ENCODE measurements around the gene TMEM61.
"Not testable (repeated sequence)": the region's sequence is repeated elsewhere in the genome, so short reads cannot be mapped to it uniquely, and the experiment has no call there.

TMEM61 gene

GRCh38 chr1:54980528-54981241 lies at the start of gene TMEM61:
TMEM61 (plus strand) TSS chr1:54980628; CDS start chr1:54981066, 438 bp downstream.
- DNase-seq, result no peak

DNA sequence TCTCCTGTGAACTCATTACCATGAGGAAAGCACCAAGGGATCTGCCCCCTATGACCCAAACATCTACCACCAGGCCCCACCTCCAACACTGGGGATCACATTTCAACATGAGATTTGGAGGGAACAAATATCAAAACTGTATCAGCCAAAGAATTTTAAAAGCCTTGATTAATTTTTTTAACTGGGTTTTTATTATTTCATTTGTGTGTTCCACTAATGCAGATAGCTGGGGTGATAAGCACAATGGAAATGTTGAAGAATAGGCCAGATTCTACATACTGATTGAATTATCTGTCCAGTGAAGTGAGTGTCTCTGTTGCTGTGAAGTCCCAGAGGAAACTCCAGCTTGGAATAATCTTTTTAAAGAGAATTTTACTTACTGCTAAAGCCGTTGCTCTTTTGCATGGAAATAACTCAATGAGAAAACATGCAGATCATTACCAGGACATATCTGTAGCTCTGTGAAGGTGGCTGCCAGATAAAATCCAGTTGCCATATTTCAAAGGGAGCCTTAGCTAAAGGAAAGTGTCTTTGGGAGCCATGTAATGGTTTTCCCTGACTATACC lies 49.1 kb upstream of the TMEM61 start:
- DNase-seq, result no peak

DNA sequence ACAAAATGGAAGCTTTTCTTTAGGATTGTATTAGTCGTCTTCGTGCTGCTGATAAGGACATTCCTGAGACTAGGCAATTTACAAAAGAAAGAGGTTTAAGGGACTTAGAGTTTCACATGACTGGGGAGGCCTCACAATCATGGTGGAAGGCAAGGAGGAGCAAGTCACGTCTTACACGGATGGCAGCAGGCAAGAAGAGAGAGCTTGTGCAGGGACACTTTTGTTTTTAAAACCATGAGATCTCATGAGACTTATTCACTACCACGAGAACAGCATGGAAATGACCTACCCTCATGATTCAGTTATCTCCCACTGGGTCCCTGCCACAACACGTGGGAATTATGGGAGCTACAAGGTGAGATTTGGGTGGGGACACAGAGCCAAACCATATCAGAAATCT lies 46.3 kb upstream of the TMEM61 start:
- DNase-seq, result not testable (repeated sequence)

GRCh38 chr1:54934869-54935268 lies 45.6 kb upstream of the TMEM61 start:
- DNase-seq, result no peak

DNA sequence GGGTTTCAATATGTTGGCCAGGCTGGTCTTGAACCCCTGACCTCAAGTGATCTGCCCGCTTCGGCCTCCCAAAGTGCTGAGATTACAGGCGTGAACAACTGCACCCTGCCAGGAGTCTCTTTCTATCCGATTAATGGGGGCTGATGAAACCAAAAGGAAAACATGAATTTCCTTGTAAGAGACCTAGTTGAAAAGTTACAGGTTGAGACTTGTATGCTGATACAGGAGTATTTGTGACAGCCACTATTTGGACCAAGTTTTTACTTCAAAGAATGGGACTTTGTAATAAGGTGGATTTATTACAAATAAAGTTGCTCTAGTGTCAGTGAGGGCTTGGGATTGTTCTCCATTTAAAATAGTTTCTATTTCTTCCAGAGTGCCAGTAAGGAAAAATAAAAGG lies 43.6 kb upstream of the TMEM61 start:
- no peak for DNase-seq

GRCh38 chr1:54937469-54937868 lies 43.0 kb upstream of the TMEM61 start:
- DNase-seq, result no peak

- DNase-seq, result not testable (repeated sequence)
Observed at GRCh38 chr1:54938955-54939354, 41.5 kb upstream of the TMEM61 start.

DNA sequence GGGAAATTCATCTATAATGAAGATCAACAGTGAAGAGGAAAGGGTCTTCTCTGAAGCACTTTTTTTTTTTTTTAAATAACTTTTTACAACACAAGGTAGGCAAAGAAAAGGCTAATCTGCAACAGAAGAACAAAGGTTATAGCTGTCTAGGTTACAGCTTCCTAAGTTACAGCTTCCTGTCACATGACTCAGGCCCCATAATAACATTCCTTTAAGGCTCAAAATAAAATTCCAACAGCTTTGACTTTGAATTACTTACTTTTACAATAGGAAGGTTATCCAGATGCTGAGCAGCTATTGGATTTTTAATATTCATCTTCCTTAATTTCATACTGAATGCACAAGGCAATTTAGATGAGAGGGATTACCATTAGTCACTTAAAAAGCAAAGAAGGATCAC lies 40.4 kb upstream of the TMEM61 start:
- DNase-seq, result no peak

- no peak for DNase-seq
Observed at GRCh38 chr1:54942976-54943375, 37.5 kb upstream of the TMEM61 start.

DNA sequence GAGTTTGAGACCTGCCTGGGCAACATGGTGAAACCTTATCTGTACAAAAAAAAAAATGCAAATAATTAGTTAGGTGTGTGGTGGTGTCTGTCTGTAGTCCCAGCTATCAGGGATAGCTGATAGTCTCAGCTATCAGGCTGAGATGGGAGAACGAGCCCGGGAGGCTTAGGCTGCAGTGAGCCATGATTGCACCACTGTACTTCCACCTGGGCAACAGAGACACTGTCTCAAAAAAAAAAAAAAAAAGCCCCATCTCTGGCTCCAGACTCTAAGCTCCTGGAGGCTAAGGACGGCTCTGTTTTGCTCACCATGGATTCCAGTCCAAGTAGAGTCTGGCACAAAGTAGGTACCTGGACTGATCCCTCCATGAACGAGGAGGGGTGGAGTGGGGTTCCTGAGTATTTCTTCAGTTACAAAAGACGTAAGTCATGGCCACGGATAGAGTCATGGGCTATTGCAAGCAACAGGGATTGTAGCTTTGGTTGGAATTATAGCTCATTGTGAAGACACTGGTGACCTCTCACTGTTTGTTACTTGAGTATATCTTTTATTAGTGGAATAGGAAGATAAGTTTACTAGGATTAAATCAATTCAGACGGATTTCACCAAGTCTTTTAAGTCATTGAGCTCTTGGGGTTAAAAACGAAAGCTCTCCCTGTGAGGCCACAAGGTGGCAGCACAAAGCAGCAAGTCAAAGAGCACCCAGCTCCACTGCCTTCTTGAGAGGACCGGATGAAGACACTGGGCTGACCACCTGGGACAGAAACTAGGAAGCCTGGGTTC lies 35.6 kb upstream of the TMEM61 start:
- peak; percentile 67 for DNase-seq

DNA sequence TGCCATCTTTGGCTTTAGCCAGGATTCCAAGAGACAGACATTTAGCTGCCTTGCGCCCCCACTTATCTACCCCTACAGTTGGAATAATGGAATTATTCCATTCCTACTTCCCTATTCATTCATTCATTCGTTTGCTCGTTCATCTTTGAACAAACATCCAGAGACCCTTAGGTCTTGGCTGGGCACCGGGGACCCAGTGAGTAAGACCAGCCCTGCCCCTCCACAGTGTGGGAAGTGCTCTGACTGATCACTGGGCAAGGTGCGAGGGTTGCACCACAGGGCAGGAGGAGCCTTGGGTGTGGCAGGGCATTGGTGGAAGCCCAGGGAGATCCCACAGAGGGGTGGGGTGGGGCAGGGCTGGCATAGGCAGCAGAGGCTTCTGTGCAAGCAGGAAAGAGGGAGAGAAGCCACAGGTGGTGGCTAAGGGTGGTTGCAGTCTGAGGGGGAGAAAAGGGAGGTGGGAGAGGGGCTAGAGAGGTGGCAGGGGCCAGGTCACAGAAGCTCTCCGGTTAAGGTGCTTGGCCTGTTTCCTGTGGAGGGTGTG lies 35.0 kb upstream of the TMEM61 start:
- DNase-seq, result no peak

GRCh38 chr1:54947540-54947939 lies 32.9 kb upstream of the TMEM61 start:
- DNase-seq, result no peak

DNA sequence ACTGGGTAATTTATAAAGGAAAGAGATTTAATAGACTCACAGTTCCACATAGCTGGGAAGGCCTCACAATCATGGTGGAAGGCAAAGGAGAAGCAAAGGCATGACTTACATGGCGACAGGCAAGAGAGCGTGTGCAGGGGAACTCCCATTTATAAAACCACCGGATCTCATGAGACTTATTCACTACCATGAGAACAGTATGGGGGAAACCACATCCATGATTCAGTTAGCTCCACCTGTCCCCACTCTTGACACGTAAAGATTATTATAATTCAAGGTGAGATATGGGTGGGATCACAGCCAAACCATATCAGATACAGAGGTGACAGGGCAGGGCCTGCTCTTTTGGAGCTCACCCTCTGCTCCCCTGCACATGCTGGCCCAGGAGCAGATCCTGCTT lies 31.4 kb upstream of the TMEM61 start:
- DNase-seq, result no peak

GRCh38 chr1:54950006-54950368 lies 30.4 kb upstream of the TMEM61 start:
- DNase-seq, result no peak

- peak; percentile 82 for DNase-seq
Observed at GRCh38 chr1:54950369-54951163, 29.9 kb upstream of the TMEM61 start.

DNA sequence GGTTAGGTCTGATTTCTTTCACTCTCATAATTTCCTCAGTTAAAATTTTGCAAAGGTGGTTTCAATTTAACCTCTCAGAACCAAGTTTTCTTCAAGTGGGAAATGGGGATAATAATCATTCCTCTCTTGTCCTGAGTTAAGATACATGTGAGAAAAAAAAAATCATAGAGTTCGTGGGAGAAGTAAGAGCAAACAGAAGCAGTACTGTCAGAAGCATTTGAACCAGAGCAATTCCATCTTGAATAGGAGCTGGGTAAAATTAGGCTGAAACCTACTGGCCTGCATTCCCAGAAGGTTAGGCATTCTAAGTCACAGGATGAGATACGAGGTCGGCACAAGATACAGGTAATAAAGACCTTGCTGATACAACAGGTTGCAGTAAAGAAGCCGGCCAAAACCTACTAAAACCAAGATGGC lies 28.6 kb upstream of the TMEM61 start:
- no peak for DNase-seq

- no peak for DNase-seq
Observed at GRCh38 chr1:54952950-54953718, 27.3 kb upstream of the TMEM61 start.

DNA sequence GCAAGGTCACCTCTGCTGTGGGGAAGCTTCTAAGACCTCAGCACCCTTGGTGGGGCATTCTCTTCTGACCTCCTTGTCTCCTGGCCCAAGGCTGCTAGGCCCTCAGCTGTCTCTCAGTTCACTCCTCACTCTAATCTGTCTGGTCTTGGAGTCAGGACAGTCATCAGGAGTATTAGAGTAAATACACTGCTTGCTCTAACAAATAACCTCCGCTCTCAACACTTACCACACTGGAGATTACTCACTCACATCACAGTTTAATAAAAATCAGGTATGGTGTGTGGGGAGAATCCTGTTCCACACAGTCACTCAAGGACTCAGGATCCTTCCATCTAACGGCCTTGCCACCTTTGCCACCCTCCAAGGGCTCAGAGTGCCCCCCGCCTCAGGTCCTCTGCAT lies 26.6 kb upstream of the TMEM61 start:
- no peak for DNase-seq

DNA sequence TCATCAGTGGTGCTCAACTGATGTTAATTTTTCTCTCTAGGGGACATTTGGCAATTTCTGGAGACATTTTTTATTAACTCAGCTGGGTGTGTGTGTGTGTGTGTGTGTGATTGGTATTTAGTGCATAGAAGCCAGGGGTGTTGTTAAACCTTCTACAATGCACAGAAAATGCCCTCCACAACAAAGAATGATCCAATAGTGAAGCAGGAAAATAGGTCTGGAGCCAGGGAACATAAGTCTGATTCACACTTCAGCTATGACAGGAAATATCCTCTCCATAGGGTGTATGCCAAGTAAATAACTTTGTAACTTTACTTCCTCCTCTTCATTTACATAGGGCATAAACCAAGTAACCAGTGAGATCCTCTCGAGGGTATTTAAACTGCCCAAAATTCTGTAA lies 25.1 kb upstream of the TMEM61 start:
- no peak for DNase-seq

GRCh38 chr1:54956726-54957125 lies 23.7 kb upstream of the TMEM61 start:
- no peak for DNase-seq

- DNase-seq, result no peak
Observed at GRCh38 chr1:54959241-54959640, 21.2 kb upstream of the TMEM61 start.
